Mesenchymal stem cell (in vitro differentiated cells and primary cell): ENCODE results near the gene C2.

Experiments used
- DNase-seq: peaks from one replicate; pipeline ENCODE4 v3.0.0-alpha.2; 2013
- H2AFZ ChIP-seq: one replicate; pipeline ENCODE4 v1.6.1; 2013; ENCODE audit warnings: low read depth, mild to moderate bottlenecking, control low read depth, inconsistent platforms, low read length, moderate library complexity
- H2AK5ac ChIP-seq: 2 replicates; pipeline ENCODE4 v1.6.1; 2013; ENCODE audit warnings: low read length, moderate library complexity, mild to moderate bottlenecking, inconsistent platforms; ENCODE audit not compliant: severe bottlenecking
- H2BK120ac ChIP-seq: one replicate; pipeline ENCODE4 v1.6.1; 2013; ENCODE audit warnings: low read depth, mild to moderate bottlenecking, inconsistent platforms, low read length, moderate library complexity
- H2BK12ac ChIP-seq, 2 experiments: one replicate each; pipeline ENCODE4 v1.6.1; 2013; ENCODE audit warnings: inconsistent platforms in 2 of 2, low read length in 2 of 2, mild to moderate bottlenecking in 2 of 2, moderate library complexity in 2 of 2, control low read depth in 1 of 2
- H2BK15ac ChIP-seq: one replicate; pipeline ENCODE4 v1.6.1; 2013; ENCODE audit warnings: mild to moderate bottlenecking, low read depth, inconsistent platforms; ENCODE audit not compliant: poor library complexity, severe bottlenecking
- H2BK5ac ChIP-seq: 2 replicates; pipeline ENCODE4 v1.6.1; 2013; ENCODE audit warnings: low read depth, mild to moderate bottlenecking, low read length, control low read depth, inconsistent platforms; ENCODE audit not compliant: poor library complexity, severe bottlenecking
- H3K14ac ChIP-seq, 2 experiments: one replicate each; pipeline ENCODE4 v1.6.1; 2013; ENCODE audit warnings: inconsistent platforms in 2 of 2, low read length in 2 of 2, control low read depth in 1 of 2, mild to moderate bottlenecking in 1 of 2, moderate library complexity in 1 of 2
- H3K18ac ChIP-seq, 2 experiments: one replicate each; pipeline ENCODE4 v1.6.1; 2013; ENCODE audit warnings: inconsistent platforms in 2 of 2, low read length in 2 of 2, control low read depth in 1 of 2, low read depth in 1 of 2, mild to moderate bottlenecking in 1 of 2
- H3K23ac ChIP-seq, 2 experiments: one replicate each; pipeline ENCODE4 v1.6.1; 2013; ENCODE audit warnings: inconsistent platforms in 2 of 2, low read length in 2 of 2, mild to moderate bottlenecking in 2 of 2, moderate library complexity in 2 of 2, control low read depth in 1 of 2
- H3K27ac ChIP-seq: 2 replicates; pipeline ENCODE4 v1.5.1; 2013; ENCODE audit warnings: mild to moderate bottlenecking, moderate library complexity, low read length, control low read depth, inconsistent platforms; ENCODE audit not compliant: poor library complexity, severe bottlenecking
- H3K27me3 ChIP-seq, 2 experiments: 2 replicates each; pipeline versions ENCODE4 v1.6.1 to v1.7.0; 2013; ENCODE audit warnings: low read length in 2 of 2, mild to moderate bottlenecking in 2 of 2, moderate library complexity in 2 of 2, control low read depth in 1 of 2, inconsistent platforms in 1 of 2; ENCODE audit not compliant: control insufficient read depth in 1 of 2, insufficient read depth in 1 of 2
- H3K36me3 ChIP-seq, 2 experiments: 2 replicates each; pipeline versions ENCODE4 v1.6.1 to v1.7.0; 2013; ENCODE audit warnings: low read length in 2 of 2, control low read depth in 1 of 2, inconsistent platforms in 1 of 2, low read depth in 1 of 2, mild to moderate bottlenecking in 1 of 2; ENCODE audit not compliant: insufficient read depth in 2 of 2, control insufficient read depth in 1 of 2
- H3K4ac ChIP-seq, 2 experiments: one replicate each; pipeline ENCODE4 v1.6.1; 2013; ENCODE audit warnings: inconsistent platforms in 2 of 2, low read length in 2 of 2, mild to moderate bottlenecking in 2 of 2, moderate library complexity in 2 of 2, control low read depth in 1 of 2, low read depth in 1 of 2
- H3K4me1 ChIP-seq: 2 replicates; pipeline ENCODE4 v1.6.1; 2013; ENCODE audit warnings: low read depth, low read length, control low read depth; ENCODE audit not compliant: control insufficient read depth, insufficient read depth
- H3K4me2 ChIP-seq: 2 replicates; pipeline ENCODE4 v1.6.1; 2013; ENCODE audit warnings: low read length, mild to moderate bottlenecking, inconsistent platforms; ENCODE audit not compliant: poor library complexity, severe bottlenecking
- H3K4me3 ChIP-seq, 2 experiments: 2 replicates each; pipeline versions ENCODE4 v1.5.1 to v1.7.0; 2013; ENCODE audit warnings: low read length in 2 of 2, mild to moderate bottlenecking in 2 of 2, control low read depth in 1 of 2, low read depth in 1 of 2; ENCODE audit not compliant: insufficient read depth in 1 of 2
- H3K79me1 ChIP-seq: replicated peaks from 2 replicates; pipeline ENCODE4 v1.6.1; 2013; ENCODE audit warnings: mild to moderate bottlenecking, control low read depth, low read length, inconsistent platforms; ENCODE audit not compliant: poor library complexity, severe bottlenecking
- H3K9ac ChIP-seq: 2 replicates; pipeline ENCODE4 v1.7.0; 2013; ENCODE audit warnings: mild to moderate bottlenecking, low read length, moderate library complexity
- H3K9me3 ChIP-seq: 2 replicates; pipeline ENCODE4 v1.7.0; 2013; ENCODE audit warnings: mild to moderate bottlenecking, low read length; ENCODE audit not compliant: control insufficient read depth
- H4K8ac ChIP-seq: one replicate; pipeline ENCODE4 v1.6.1; 2013; ENCODE audit warnings: inconsistent platforms, mild to moderate bottlenecking, low read length, moderate library complexity
- H4K91ac ChIP-seq: one replicate; pipeline ENCODE4 v1.6.1; 2013; ENCODE audit warnings: mild to moderate bottlenecking, low read length, inconsistent platforms
- WGBS: methylation state at CpG from one replicate; pipeline ENCODE4 v1.1.7; 2013; ENCODE audit warnings: mixed read lengths; 5-methylcytosine and 5-hydroxymethylcytosine counted together

C2 gene

DNA sequence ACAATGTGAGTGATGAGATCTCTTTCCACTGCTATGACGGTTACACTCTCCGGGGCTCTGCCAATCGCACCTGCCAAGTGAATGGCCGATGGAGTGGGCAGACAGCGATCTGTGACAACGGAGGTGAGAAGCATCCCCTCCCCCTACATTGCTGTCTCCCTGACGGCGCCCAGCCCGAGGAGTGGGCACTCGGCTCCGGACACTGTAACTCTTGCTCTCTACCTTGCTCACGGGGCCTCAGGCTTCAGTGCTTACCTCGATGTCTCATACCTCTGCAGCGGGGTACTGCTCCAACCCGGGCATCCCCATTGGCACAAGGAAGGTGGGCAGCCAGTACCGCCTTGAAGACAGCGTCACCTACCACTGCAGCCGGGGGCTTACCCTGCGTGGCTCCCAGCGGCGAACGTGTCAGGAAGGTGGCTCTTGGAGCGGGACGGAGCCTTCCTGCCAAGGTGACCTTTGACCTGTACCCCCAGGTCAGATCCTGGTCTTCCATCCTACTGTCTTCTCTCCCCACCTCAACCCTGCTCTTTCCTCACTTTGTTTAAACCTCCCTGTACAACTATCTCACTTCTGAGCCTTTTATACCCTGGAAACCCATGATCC lies 19.7 kb downstream of the C2 start:
- peaks cover 22 to 23% of the 10 kb centered on the region in 2 experiments for H3K36me3 ChIP-seq
- H3K4ac ChIP-seq, result no peak overlapping the region
- no peak overlapping the region for H3K18ac ChIP-seq
- H3K4me2 ChIP-seq, result no peak overlapping the region
- H3K27ac ChIP-seq, result no peak overlapping the region
- no peaks in the 10 kb centered on the region for H3K79me1 ChIP-seq
- no peak overlapping the region for H2BK5ac ChIP-seq
- H3K4me3 ChIP-seq, result no peak overlapping the region
- H4K91ac ChIP-seq, result no peak overlapping the region
- no peak overlapping the region for H2AFZ ChIP-seq
- H3K23ac ChIP-seq, result no peak overlapping the region
- peaks cover 15% of the 10 kb centered on the region for H3K4me1 ChIP-seq
- no peak overlapping the region for H2BK120ac ChIP-seq
- H2AK5ac ChIP-seq, result no peak overlapping the region
- 92% methylated on average over 24 of the region's 24 CpGs for WGBS
- no peak overlapping the region for H2BK12ac ChIP-seq
- H3K14ac ChIP-seq, result no peak overlapping the region
- DNase-seq, result no peak
- H2BK15ac ChIP-seq, result no peak overlapping the region
- peaks cover 0 to 19% of the 10 kb centered on the region in 2 experiments for H3K27me3 ChIP-seq
- no peaks in the 10 kb centered on the region for H3K9me3 ChIP-seq
- no peak overlapping the region for H3K9ac ChIP-seq
- no peak overlapping the region for H4K8ac ChIP-seq

DNA sequence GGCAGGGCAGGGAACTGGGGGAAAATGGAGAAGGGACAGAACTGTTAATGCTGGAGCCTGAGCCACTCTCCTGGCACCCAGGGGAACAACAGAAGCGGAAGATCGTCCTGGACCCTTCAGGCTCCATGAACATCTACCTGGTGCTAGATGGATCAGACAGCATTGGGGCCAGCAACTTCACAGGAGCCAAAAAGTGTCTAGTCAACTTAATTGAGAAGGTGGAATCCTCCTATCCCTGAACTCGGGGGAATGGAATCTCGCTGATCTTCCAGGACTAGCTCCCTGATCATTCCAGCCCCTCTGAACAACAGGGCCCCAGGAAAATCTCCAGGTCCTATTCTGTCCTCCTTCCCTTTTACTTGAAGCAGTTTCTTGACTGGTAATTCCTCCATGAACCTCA lies 20.3 kb downstream of the C2 start:
- Histone ChIP-seq H3K4me1 (peaks cover 15% of the 10 kb centered on the region), H3K18ac (no peak overlapping the region), H3K4ac (no peak overlapping the region), H3K14ac (no peak overlapping the region), H3K36me3 (peaks cover 25 to 28% of the 10 kb centered on the region in 2 experiments), H2BK5ac (no peak overlapping the region), H3K79me1 (no peaks in the 10 kb centered on the region), H4K8ac (no peak overlapping the region), H2BK12ac (no peak overlapping the region), H3K4me3 (no peak overlapping the region), H3K9ac (no peak overlapping the region), H3K27me3 (peaks cover 0 to 12% of the 10 kb centered on the region in 2 experiments), H3K23ac (no peak overlapping the region), H2AFZ (no peak overlapping the region), H2BK15ac (no peak overlapping the region), H3K27ac (no peak overlapping the region), H2BK120ac (no peak overlapping the region), H3K9me3 (no peaks in the 10 kb centered on the region), H3K4me2 (no peak overlapping the region), H2AK5ac (no peak overlapping the region), H4K91ac (no peak overlapping the region)
- DNase-seq, result no peak
- WGBS, result 80% methylated on average over 4 of the region's 4 CpGs

DNA sequence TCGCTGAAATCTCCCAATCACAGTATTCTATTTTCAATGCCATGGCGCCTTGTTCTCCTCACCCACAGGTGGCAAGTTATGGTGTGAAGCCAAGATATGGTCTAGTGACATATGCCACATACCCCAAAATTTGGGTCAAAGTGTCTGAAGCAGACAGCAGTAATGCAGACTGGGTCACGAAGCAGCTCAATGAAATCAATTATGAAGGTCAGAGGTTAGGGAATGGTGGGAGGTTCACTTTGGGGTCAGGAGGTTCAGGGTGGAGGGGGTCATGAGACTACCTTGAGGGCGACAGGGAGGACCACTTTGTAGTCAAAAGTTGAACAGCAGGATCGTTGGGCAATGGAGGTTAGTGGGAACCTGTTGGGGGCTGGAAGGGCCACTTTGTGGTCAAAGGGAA lies 20.8 kb downstream of the C2 start:
- H2BK12ac ChIP-seq, result no peak overlapping the region
- H3K27ac ChIP-seq, result no peak overlapping the region
- H3K18ac ChIP-seq, result no peak overlapping the region
- peaks cover 0 to 9% of the 10 kb centered on the region in 2 experiments for H3K27me3 ChIP-seq
- no peak for DNase-seq
- peaks cover 28 to 33% of the 10 kb centered on the region in 2 experiments for H3K36me3 ChIP-seq
- H3K14ac ChIP-seq, result no peak overlapping the region
- peak overlapping the region; percentile 5 for H3K9ac ChIP-seq
- no peak overlapping the region for H2BK5ac ChIP-seq
- no peak overlapping the region for H2AK5ac ChIP-seq
- H2BK15ac ChIP-seq, result no peak overlapping the region
- H3K9me3 ChIP-seq, result no peaks in the 10 kb centered on the region
- no peak overlapping the region for H3K23ac ChIP-seq
- H3K4me2 ChIP-seq, result no peak overlapping the region
- no peak overlapping the region for H3K4me3 ChIP-seq
- no peaks in the 10 kb centered on the region for H3K79me1 ChIP-seq
- H3K4ac ChIP-seq, result no peak overlapping the region
- WGBS, result 89% methylated on average over 5 of the region's 5 CpGs
- no peak overlapping the region for H4K8ac ChIP-seq
- H4K91ac ChIP-seq, result no peak overlapping the region
- no peak overlapping the region for H2BK120ac ChIP-seq
- no peak overlapping the region for H2AFZ ChIP-seq
- H3K4me1 ChIP-seq, result peaks cover 15% of the 10 kb centered on the region

DNA sequence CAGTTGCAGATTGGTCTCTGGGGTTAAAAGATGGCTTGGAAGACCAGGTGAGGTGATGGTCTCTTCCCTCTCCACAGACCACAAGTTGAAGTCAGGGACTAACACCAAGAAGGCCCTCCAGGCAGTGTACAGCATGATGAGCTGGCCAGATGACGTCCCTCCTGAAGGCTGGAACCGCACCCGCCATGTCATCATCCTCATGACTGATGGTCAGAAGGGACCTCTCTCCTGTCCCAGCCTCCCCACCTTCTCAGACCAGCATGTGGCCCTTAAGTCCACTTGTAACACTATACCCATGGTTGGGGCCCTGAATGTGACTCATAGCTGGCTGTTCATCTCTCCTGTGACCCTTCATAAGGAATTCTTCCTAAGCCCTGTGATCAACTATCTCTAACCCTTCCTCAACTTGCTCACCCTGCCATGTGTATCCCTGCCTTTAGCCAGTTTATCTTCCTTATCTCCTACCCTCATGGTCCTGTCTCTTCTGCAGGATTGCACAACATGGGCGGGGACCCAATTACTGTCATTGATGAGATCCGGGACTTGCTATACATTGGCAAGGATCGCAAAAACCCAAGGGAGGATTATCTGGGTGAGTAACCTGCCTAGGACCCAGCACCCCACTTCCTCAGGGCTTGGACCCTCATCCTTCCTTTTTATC lies 21.4 kb downstream of the C2 start:
- Histone ChIP-seq H3K27me3 (peaks cover 0 to 3% of the 10 kb centered on the region in 2 experiments), H3K79me1 (no peaks in the 10 kb centered on the region)
- WGBS, result 94% methylated on average over 6 of the region's 6 CpGs

More for the DNA sequence above, 21.4 kb downstream of the C2 start:
- Histone ChIP-seq H2AFZ (no peak overlapping the region), H3K4me2 (no peak overlapping the region), H3K4me3 (no peak overlapping the region), H2BK120ac (no peak overlapping the region), H3K4ac (no peak overlapping the region), H3K36me3 (peaks cover 33 to 39% of the 10 kb centered on the region in 2 experiments), H2AK5ac (no peak overlapping the region), H3K4me1 (peaks cover 15% of the 10 kb centered on the region), H3K18ac (no peak overlapping the region), H2BK5ac (no peak overlapping the region), H3K9me3 (no peaks in the 10 kb centered on the region), H3K9ac (peak overlapping the region; percentile 5), H3K23ac (no peak overlapping the region), H2BK15ac (no peak overlapping the region), H4K8ac (no peak overlapping the region), H4K91ac (no peak overlapping the region), H2BK12ac (no peak overlapping the region), H3K14ac (no peak overlapping the region), H3K27ac (no peak overlapping the region)
- no peak for DNase-seq
